ENCODE results near the gene VPS29. TPM values are rescaled to one million over a fixed set of nuclear protein-coding genes. Genes with fewer than 3 reads are reported as not detected.
A peak's percentile ranks its signal among the peaks of the same experiment; 100 is the strongest.

VPS29 gene
- total RNA-seq, 2 experiments from 2014 or later = 62.5 to 64.9 TPM

DNA sequence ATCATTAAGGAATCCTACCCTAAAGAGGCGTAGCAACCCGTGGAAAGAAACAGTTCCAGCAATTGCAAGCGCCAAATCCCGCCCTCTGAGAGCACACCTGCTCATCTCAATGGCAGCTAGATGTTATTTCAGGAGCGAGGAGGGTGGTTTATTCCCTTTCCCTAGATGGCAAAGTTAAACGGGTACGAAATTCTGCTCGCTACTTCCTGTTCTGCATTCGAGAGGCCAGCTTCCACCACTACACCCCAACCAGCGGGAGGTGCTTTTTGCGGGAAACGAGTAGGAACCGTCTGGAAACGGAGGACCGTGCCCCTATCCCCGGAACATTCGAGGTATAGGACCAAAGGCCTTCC lies 536 bp downstream of the VPS29 start:
- Histone ChIP-seq H3K27me3 (ENCODE audit: control insufficient read depth in 1 of 2, insufficient read depth in 2 of 2, low read length in 2 of 2) (no peaks in the 10 kb centered on the region), H3K9me3 (ENCODE audit: control insufficient read depth in 1 of 2, insufficient read depth in 1 of 2, low read length in 2 of 2) (no peaks in the 10 kb centered on the region), H3K4me1 (ENCODE audit: insufficient read depth, low read length) (peaks cover 24% of the 10 kb centered on the region), H3K4me3 (ENCODE audit: low read length) (peak overlapping the region; percentile 96), H3K36me3 (ENCODE audit: insufficient read depth, low read length) (peaks cover 4% of the 10 kb centered on the region), H3K27ac (ENCODE audit: low read depth in 1 of 2, low read length in 2 of 2) (peak overlapping the region; percentile 90 to 93)
- TF ChIP-seq CTCF (IDR thresholded peaks at IDR 0.05) = no peak
- Mint-ChIP-seq H3K9me3 (no peaks in the 10 kb centered on the region), H3K27ac (peak overlapping the region; percentile 90), H3K27me3 (no peaks in the 10 kb centered on the region), H3K36me3 (ENCODE audit: low read depth) (peaks cover 18% of the 10 kb centered on the region), H3K4me3 (peak overlapping the region; percentile 98), H3K4me1 (ENCODE audit: low read depth) (peaks cover 39% of the 10 kb centered on the region)
- ChIA-PET POLR2A (interaction anchor here (0.7 to 3.8 kb wide), 9 partner anchors 17 to 240 kb away, joined by 3 to 115 read pairs (median 5); partner anchors contain the start of genes ARPC3, FAM216A and GPN3), CTCF (interaction anchor here (0.9 to 6.2 kb wide), 3 partner anchors 33 to 70 kb away, joined by 3 to 48 read pairs (median 24); partner anchors contain the start of genes ARPC3, FAM216A and GPN3)
- DNase-seq (peak in 8 of 14 experiments; percentile 0 to 58 (median 8)), ATAC-seq (ENCODE audit: poor library complexity) (peak; percentile 4)
- intact Hi-C loops (cut with DNase I, micrococcal nuclease) = loop anchor here (2.0 to 5.0 kb wide), 3 partner anchors 33 to 236 kb away; partner anchors contain the start of genes PPTC7 (in 2 of the 2), FAM216A (in 1 of the 2) and GPN3 (in 1 of the 2)

DNA sequence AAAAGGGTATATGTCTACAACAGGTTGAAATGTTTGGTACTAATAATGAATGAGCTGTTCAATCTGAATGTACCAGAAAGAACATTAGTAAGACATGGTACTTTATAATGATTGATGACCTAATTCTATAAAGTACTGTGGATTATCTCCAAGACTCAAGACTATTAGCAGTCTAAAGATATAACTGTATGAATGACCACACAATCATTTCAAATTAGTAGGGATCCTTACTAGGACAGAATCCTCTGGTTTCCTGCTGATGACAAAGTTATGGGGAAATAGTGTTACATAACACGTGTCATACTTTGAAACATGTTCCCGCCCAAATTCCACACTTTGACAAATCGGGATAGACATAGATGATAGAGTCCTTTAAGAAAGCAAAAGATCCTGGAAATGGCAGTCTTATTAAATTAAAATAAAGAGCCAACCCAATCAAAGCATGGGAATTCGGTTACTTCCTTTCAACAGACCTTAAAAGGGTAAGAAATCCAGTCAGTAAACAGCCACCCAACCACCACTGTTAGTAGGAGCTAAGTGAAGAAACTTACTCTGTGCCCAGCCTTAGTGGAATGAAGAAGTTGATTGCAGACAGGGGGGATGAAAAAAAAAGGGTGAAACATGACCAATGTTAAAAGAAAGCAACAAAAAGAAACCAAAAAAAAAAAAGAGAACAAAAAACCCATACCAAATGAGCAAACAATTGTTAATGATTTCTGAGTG lies 2.8 kb downstream of the VPS29 start:
- no peaks in the 10 kb centered on the region for H3K27me3 ChIP-seq (ENCODE audit: control insufficient read depth in 1 of 2, insufficient read depth in 2 of 2, low read length in 2 of 2)
- Mint-ChIP-seq H3K27me3 (no peaks in the 10 kb centered on the region), H3K9me3 (no peaks in the 10 kb centered on the region), H3K36me3 (ENCODE audit: low read depth) (peaks cover 35% of the 10 kb centered on the region), H3K27ac (peak overlapping the region; percentile 90), H3K4me3 (peak overlapping the region; percentile 81), H3K4me1 (ENCODE audit: low read depth) (peaks cover 39% of the 10 kb centered on the region)
- intact Hi-C loops (cut with DNase I, micrococcal nuclease) = no loop called here
- no peak for ATAC-seq (ENCODE audit: poor library complexity)
- H3K9me3 ChIP-seq (ENCODE audit: control insufficient read depth in 1 of 2, insufficient read depth in 1 of 2, low read length in 2 of 2) = no peaks in the 10 kb centered on the region
- H3K4me3 ChIP-seq (ENCODE audit: low read length) = no peak overlapping the region
- H3K36me3 ChIP-seq (ENCODE audit: insufficient read depth, low read length) = peaks cover 24% of the 10 kb centered on the region
- ChIA-PET POLR2A (interaction anchor here (0.6 to 3.8 kb wide), 3 partner anchors 31 to 49 kb away, joined by 3 to 115 read pairs (median 3); partner anchors contain the start of genes ARPC3, FAM216A and GPN3), CTCF (interaction anchor here (0.7 to 6.2 kb wide), 6 partner anchors 30 to 389 kb away, joined by 3 to 48 read pairs (median 9); partner anchors contain the start of genes ARPC3, FAM216A and GPN3)
- H3K27ac ChIP-seq (ENCODE audit: low read depth in 1 of 2, low read length in 2 of 2) = no peak overlapping the region
- peak in 2 of 14 experiments; percentile 12 to 14 for DNase-seq
- H3K4me1 ChIP-seq (ENCODE audit: insufficient read depth, low read length) = peaks cover 24% of the 10 kb centered on the region
- no peak for TF ChIP-seq CTCF (IDR thresholded peaks at IDR 0.05)

GRCh38 chr12:110475426-110475825 lies 26.5 kb downstream of the VPS29 start:
- Histone ChIP-seq H3K9me3 (ENCODE audit: control insufficient read depth in 1 of 2, insufficient read depth in 1 of 2, low read length in 2 of 2) (no peaks in the 10 kb centered on the region), H3K36me3 (ENCODE audit: insufficient read depth, low read length) (no peaks in the 10 kb centered on the region), H3K4me3 (ENCODE audit: low read length) (no peak overlapping the region), H3K27ac (ENCODE audit: low read depth in 1 of 2, low read length in 2 of 2) (no peak overlapping the region), H3K4me1 (ENCODE audit: insufficient read depth, low read length) (no peaks in the 10 kb centered on the region), H3K27me3 (ENCODE audit: control insufficient read depth in 1 of 2, insufficient read depth in 2 of 2, low read length in 2 of 2) (no peaks in the 10 kb centered on the region)
- TF ChIP-seq CTCF (IDR thresholded peaks at IDR 0.05) = no peak
- DNase-seq = no peak
- no peak for ATAC-seq (ENCODE audit: poor library complexity)
- POLR2A ChIA-PET = no interaction called here
- intact Hi-C loops (cut with DNase I, micrococcal nuclease) = no loop called here
- H3K4me1 Mint-ChIP-seq (ENCODE audit: low read depth) = peaks cover 4% of the 10 kb centered on the region
- no peaks in the 10 kb centered on the region for H3K9me3 Mint-ChIP-seq
- H3K36me3 Mint-ChIP-seq (ENCODE audit: low read depth) = peaks cover 4% of the 10 kb centered on the region
- H3K27me3 Mint-ChIP-seq = no peaks in the 10 kb centered on the region
- no peak overlapping the region for H3K4me3 Mint-ChIP-seq
- CTCF ChIA-PET = no interaction called here
- H3K27ac Mint-ChIP-seq = no peak overlapping the region
